SK-N-SH (cell line): ENCODE results near the gene ZNF442. TPM values are rescaled to one million over a fixed set of nuclear protein-coding genes. Genes with fewer than 3 reads are reported as not detected.

Source experiments
- CTCF ChIA-PET: fragments of 300-600, 350-600 bp; formaldehyde crosslinking; extraction: SDS; loops from one replicate; lab custom pipeline; 2021; lab: Yijun Ruan, JAX
- POLR2A ChIA-PET: fragments of 350-600 bp; sonication (Branson Sonifier 250); formaldehyde crosslinking; extraction: SDS; loops from one replicate; lab custom pipeline; 2020; ENCODE audit warnings: antibody characterized with exemption, inconsistent platforms; lab: Yijun Ruan, JAX
- DNase-seq: peaks from one replicate; pipeline ENCODE4 v3.0.0; 2012
- H2AFZ ChIP-seq: fragments of 200-600 bp; sonication (generic); 2 replicates; pipeline ENCODE4 v1.8.1; 2016; ENCODE audit warnings: antibody characterized with exemption, mild to moderate bottlenecking, low read depth
- H3F3A ChIP-seq: fragments of 200-600 bp; sonication (generic); replicated peaks from 2 replicates; pipeline ENCODE3; 2016; ENCODE audit warnings: antibody characterized with exemption, mild to moderate bottlenecking; ENCODE audit not compliant: insufficient read depth
- H3K27ac ChIP-seq, 2 experiments: fragments of 200-500 bp in 1 of 2; fragments of 200-600 bp in 1 of 2; sonication (Bioruptor generic) in 1 of 2; sonication (generic), shearing (Covaris generic) in 1 of 2; 2 replicates each; pipeline versions ENCODE4 v1.5.1 to v1.6.1; 2014 to 2016; ENCODE audit warnings: low read depth in 2 of 2, inconsistent platforms in 1 of 2, low read length in 1 of 2, mild to moderate bottlenecking in 1 of 2, mixed read lengths in 1 of 2
- H3K27me3 ChIP-seq: fragments of 200-600 bp; sonication (generic), shearing (Covaris generic); 2 replicates; pipeline ENCODE4 v1.6.1; 2016; ENCODE audit warnings: mixed run types; ENCODE audit not compliant: insufficient read depth
- H3K36me3 ChIP-seq, 2 experiments: fragments of 200-500 bp in 1 of 2; fragments of 200-600 bp in 1 of 2; sonication (Bioruptor generic) in 1 of 2; sonication (generic) in 1 of 2; replicated peaks in 1 of 2; 2 replicates each; pipeline versions ENCODE3 to v1.5.1; 2014 to 2016; ENCODE audit warnings: low read length in 1 of 2, mild to moderate bottlenecking in 1 of 2; ENCODE audit not compliant: insufficient read depth in 2 of 2, control insufficient read depth in 1 of 2
- H3K4me1 ChIP-seq, 2 experiments: fragments of 200-500 bp in 1 of 2; fragments of 200-600 bp in 1 of 2; sonication (Bioruptor generic) in 1 of 2; sonication (generic), shearing (Covaris generic) in 1 of 2; 2 replicates each; pipeline versions ENCODE4 v1.5.1 to v1.6.1; 2014 to 2016; ENCODE audit warnings: low read depth in 1 of 2, low read length in 1 of 2, mixed run types in 1 of 2; ENCODE audit not compliant: insufficient read depth in 2 of 2, control insufficient read depth in 1 of 2
- H3K4me2 ChIP-seq: fragments of 200-600 bp; sonication (generic), shearing (Covaris generic); 2 replicates; pipeline ENCODE4 v1.6.1; 2017; ENCODE audit warnings: mixed run types
- H3K4me3 ChIP-seq, 2 experiments: fragments of 200-500 bp in 1 of 2; fragments of 200-600 bp in 1 of 2; sonication (Bioruptor generic) in 1 of 2; sonication (generic), shearing (Covaris generic) in 1 of 2; 2 replicates each; pipeline versions ENCODE4 v1.5.1 to v1.8.1; 2014 to 2016; ENCODE audit warnings: low read depth in 2 of 2, inconsistent platforms in 1 of 2, low read length in 1 of 2, mild to moderate bottlenecking in 1 of 2, mixed read lengths in 1 of 2, moderate library complexity in 1 of 2
- H3K79me2 ChIP-seq: fragments of 200-600 bp; sonication (generic); 2 replicates; pipeline ENCODE4 v1.8.1; 2017; ENCODE audit warnings: mild to moderate bottlenecking; ENCODE audit not compliant: insufficient read depth
- H3K9ac ChIP-seq: fragments of 200-600 bp; sonication (generic); 2 replicates; pipeline ENCODE4 v1.6.1; 2017; ENCODE audit warnings: mixed run types
- H3K9me2 ChIP-seq: fragments of 200-600 bp; sonication (generic); 2 replicates; pipeline ENCODE4 v1.6.1; 2017; ENCODE audit warnings: mixed run types
- H3K9me3 ChIP-seq: fragments of 200-600 bp; sonication (generic); 2 replicates; pipeline ENCODE4 v1.6.1; 2017; ENCODE audit warnings: mixed run types, mild to moderate bottlenecking, moderate library complexity
- H4K20me1 ChIP-seq: fragments of 200-600 bp; sonication (generic); 2 replicates; pipeline ENCODE4 v1.6.1; 2017; ENCODE audit warnings: mild to moderate bottlenecking, mixed run types; ENCODE audit not compliant: insufficient read depth
- CHD2 ChIP-seq: fragments of 150-350 bp; IDR thresholded peaks from 2 replicates; pipeline ENCODE4 v1.6.1; 2018; ENCODE audit warnings: low read length; ENCODE audit not compliant: partially characterized antibody
- ELF1 ChIP-seq: IDR thresholded peaks from 2 replicates; pipeline ENCODE4 v1.4.0; 2012
- FOSL2 ChIP-seq: IDR thresholded peaks from 2 replicates; pipeline ENCODE4 v1.4.0; 2012; ENCODE audit warnings: low read depth, mild to moderate bottlenecking, moderate library complexity, borderline replicate concordance
- FOXJ3 ChIP-seq: sonication (generic); formaldehyde crosslinking; IDR thresholded peaks from 2 replicates; pipeline ENCODE4 v1.5.1; 2020; ENCODE audit warnings: mild to moderate bottlenecking, missing genetic modification reagents
- GABPA ChIP-seq: IDR thresholded peaks from 2 replicates; pipeline ENCODE4 v1.4.0; 2012; ENCODE audit warnings: low read depth, mild to moderate bottlenecking
- IRF3 ChIP-seq: fragments of 150-350 bp; IDR thresholded peaks from 2 replicates; pipeline ENCODE4 v1.6.1; 2016; ENCODE audit warnings: mild to moderate bottlenecking, low read depth, low read length
- MEF2A ChIP-seq: IDR thresholded peaks from 2 replicates; pipeline ENCODE4 v1.4.0; 2012; ENCODE audit warnings: low read depth, borderline replicate concordance
- MXI1 ChIP-seq: IDR thresholded peaks from 2 replicates; pipeline ENCODE4 v1.6.1; 2012; ENCODE audit warnings: mild to moderate bottlenecking, low read depth, low read length, improper control_type of control experiment
- NRF1 ChIP-seq: IDR thresholded peaks from 2 replicates; pipeline ENCODE4 v1.6.1; 2012; ENCODE audit warnings: low read depth, mild to moderate bottlenecking, low read length
- PBX3 ChIP-seq: IDR thresholded peaks from 2 replicates; pipeline ENCODE4; 2012
- POLR2AphosphoS5 ChIP-seq: IDR thresholded peaks from 2 replicates; pipeline ENCODE4 v1.6.1; 2012; ENCODE audit warnings: low read depth, low read length
- RAD21 ChIP-seq: IDR thresholded peaks from 2 replicates; pipeline ENCODE4 v1.6.1; 2012; ENCODE audit warnings: mild to moderate bottlenecking, low read length
- SIN3A ChIP-seq: IDR thresholded peaks from 2 replicates; pipeline ENCODE4 v1.6.1; 2012; ENCODE audit warnings: low read depth, mild to moderate bottlenecking, low read length, moderate library complexity, borderline replicate concordance
- SMC3 ChIP-seq: IDR thresholded peaks from 2 replicates; pipeline ENCODE4 v1.6.1; 2012; ENCODE audit warnings: low read depth, low read length, improper control_type of control experiment
- TCF12 ChIP-seq: IDR thresholded peaks from 2 replicates; pipeline ENCODE4 v1.4.0; 2012
- TEAD4 ChIP-seq: IDR thresholded peaks from 2 replicates; pipeline ENCODE4 v1.4.0; 2012; ENCODE audit warnings: mild to moderate bottlenecking, borderline replicate concordance; ENCODE audit not compliant: insufficient read depth
- USF1 ChIP-seq: IDR thresholded peaks from 2 replicates; pipeline ENCODE4 v1.4.0; 2012; ENCODE audit warnings: low read depth, borderline replicate concordance
- YY1 ChIP-seq: IDR thresholded peaks from 2 replicates; pipeline ENCODE4 v1.4.0; 2012; ENCODE audit warnings: low read depth, mild to moderate bottlenecking
- WGBS: methylation state at CpG from one replicate; pipeline ENCODE4 v1.1.6; 2017; ENCODE audit warnings: low lambda C conversion rate; 5-methylcytosine and 5-hydroxymethylcytosine counted together
- polyA plus RNA-seq, 3 experiments: library from polyadenylated mRNA; depleted of rRNA; stranded (reverse); fragments of >200 nt; gene quantifications; 2 replicates each; pipeline ENCODE4 v1.2.3, GENCODE V29; 2012
- TF ChIP-seq, protein P1 (sequence below): fragments of 150-350 bp; IDR thresholded peaks from 2 replicates; pipeline ENCODE4 v1.6.1; 2017; ENCODE audit warnings: antibody characterized with exemption, low read length, low read depth, borderline replicate concordance
- TF ChIP-seq, protein P2 (sequence below): IDR thresholded peaks from 2 replicates; pipeline ENCODE4 v1.4.0; 2012; ENCODE audit warnings: low read depth

The ZNF442 gene
- polyA plus RNA-seq, 1 of the 3 experiments (the other 2 are of a cell fraction) = 0.43 TPM

DNA sequence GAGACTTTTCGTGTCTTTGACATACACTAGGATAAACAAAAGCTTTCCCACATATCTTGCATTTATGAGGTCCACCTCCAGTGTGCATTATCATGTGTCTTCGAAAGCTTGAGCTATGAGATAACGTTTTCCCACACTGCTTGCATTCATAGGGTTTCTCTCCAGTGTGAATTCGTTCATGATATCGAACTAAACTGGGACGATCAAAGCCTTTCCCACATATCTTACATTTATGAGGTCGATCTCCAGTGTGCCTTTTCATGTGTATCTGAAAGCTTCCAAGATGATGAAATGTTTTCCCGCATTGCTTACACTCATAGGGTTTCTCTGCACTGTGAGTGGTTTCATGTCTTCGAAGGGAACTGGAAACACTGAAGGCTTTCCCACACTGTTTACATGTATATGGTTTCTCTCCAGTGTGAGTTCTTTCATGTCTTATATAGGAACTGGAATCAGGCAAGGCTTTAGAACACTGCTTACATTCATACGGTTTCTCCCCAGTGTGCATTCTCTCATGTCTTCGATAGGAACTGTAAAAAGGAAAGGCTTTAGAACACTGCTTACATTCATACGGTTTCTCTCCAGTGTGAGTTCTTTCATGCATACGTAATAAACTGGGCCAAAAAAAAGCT is 46.6 kb downstream of the ZNF442 start:
- H3K4me1 ChIP-seq = no peaks in the 10 kb centered on the region
- no peaks in the 10 kb centered on the region for H3K9me3 ChIP-seq
- H3K9me2 ChIP-seq = no peaks in the 10 kb centered on the region
- no peak overlapping the region for H2AFZ ChIP-seq
- TF ChIP-seq FOXJ3 (no peak), MXI1 (no peak), RAD21 (no peak), NRF1 (no peak), GABPA (no peak), CHD2 (no peak), ELF1 (no peak), POLR2AphosphoS5 (no peak), MEF2A (no peak), PBX3 (no peak), SMC3 (no peak), SIN3A (no peak), YY1 (no peak), TCF12 (no peak), FOSL2 (no peak), IRF3 (no peak), TEAD4 (no peak), USF1 (no peak)
- TF ChIP-seq, protein P1, sequence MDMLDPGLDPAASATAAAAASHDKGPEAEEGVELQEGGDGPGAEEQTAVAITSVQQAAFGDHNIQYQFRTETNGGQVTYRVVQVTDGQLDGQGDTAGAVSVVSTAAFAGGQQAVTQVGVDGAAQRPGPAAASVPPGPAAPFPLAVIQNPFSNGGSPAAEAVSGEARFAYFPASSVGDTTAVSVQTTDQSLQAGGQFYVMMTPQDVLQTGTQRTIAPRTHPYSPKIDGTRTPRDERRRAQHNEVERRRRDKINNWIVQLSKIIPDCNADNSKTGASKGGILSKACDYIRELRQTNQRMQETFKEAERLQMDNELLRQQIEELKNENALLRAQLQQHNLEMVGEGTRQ = no peak
- TF ChIP-seq, protein P2, sequence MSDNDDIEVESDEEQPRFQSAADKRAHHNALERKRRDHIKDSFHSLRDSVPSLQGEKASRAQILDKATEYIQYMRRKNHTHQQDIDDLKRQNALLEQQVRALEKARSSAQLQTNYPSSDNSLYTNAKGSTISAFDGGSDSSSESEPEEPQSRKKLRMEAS = no peak
- TF ChIP-seq, all 33 proteins: peak for 0
- Histone ChIP-seq H3K27ac (no peak overlapping the region), H3K9ac (no peak overlapping the region), H3K27me3 (no peaks in the 10 kb centered on the region), H3F3A (no peaks in the 10 kb centered on the region), H3K36me3 (peaks cover 4 to 32% of the 10 kb centered on the region in 2 experiments), H3K4me2 (no peak overlapping the region), H3K4me3 (no peak overlapping the region), H3K79me2 (no peaks in the 10 kb centered on the region; the same call in 1 of the 2 replicates), H4K20me1 (no peaks in the 10 kb centered on the region)
- ChIA-PET POLR2A (no interaction called here), CTCF (no interaction called here)
- WGBS = 62% methylated on average over 13 of the region's 13 CpGs
- no peak for DNase-seq
